CD4-positive, alpha-beta T cell treated with Interleukin-1 beta for 1 hour (primary cell): Measurements from ENCODE around the gene FIGNL2.

Source experiments
- DNase-seq, 2 donors: peaks; one replicate each; pipeline ENCODE4 v3.0.0-alpha.2; 2020 to 2022

Gene FIGNL2

GRCh38 chr12:51873251-51873994 is 24.9 kb upstream of the FIGNL2 start:
- no peak for DNase-seq

- no peak for DNase-seq
Measured at GRCh38 chr12:51872689-51872981, 24.1 kb upstream of the FIGNL2 start.

GRCh38 chr12:51871918-51872688 is 23.6 kb upstream of the FIGNL2 start:
- no peak for DNase-seq

GRCh38 chr12:51871126-51871525 is 22.6 kb upstream of the FIGNL2 start:
- DNase-seq = peak in 1 of 2 donors; percentile 35

GRCh38 chr12:51870504-51870903 is 22.0 kb upstream of the FIGNL2 start:
- DNase-seq = no peak

GRCh38 chr12:51869931-51870330 is 21.4 kb upstream of the FIGNL2 start:
- DNase-seq = no peak

GRCh38 chr12:51869496-51869865 is 21.0 kb upstream of the FIGNL2 start:
- no peak for DNase-seq

- DNase-seq = no peak
Measured at GRCh38 chr12:51868821-51869495, 20.4 kb upstream of the FIGNL2 start.

- DNase-seq = no peak
Measured at GRCh38 chr12:51867796-51868428, 19.4 kb upstream of the FIGNL2 start.

- no peak for DNase-seq
Measured at GRCh38 chr12:51867371-51867770, 18.9 kb upstream of the FIGNL2 start.

GRCh38 chr12:51866762-51867161 is 18.2 kb upstream of the FIGNL2 start:
- DNase-seq = no peak

- DNase-seq = no peak
Measured at GRCh38 chr12:51866324-51866723, 17.8 kb upstream of the FIGNL2 start.

GRCh38 chr12:51865757-51866270 is 17.3 kb upstream of the FIGNL2 start:
- no peak for DNase-seq

GRCh38 chr12:51864833-51865670 is 16.5 kb upstream of the FIGNL2 start:
- no peak for DNase-seq

GRCh38 chr12:51863933-51864832 is 15.7 kb upstream of the FIGNL2 start:
- peak in 1 of 2 donors; percentile 21 for DNase-seq

GRCh38 chr12:51863363-51863932 is 14.9 kb upstream of the FIGNL2 start:
- DNase-seq = no peak

- no peak for DNase-seq
Measured at GRCh38 chr12:51862947-51863346, 14.4 kb upstream of the FIGNL2 start.

- no peak for DNase-seq
Measured at GRCh38 chr12:51860986-51861385, 12.5 kb upstream of the FIGNL2 start.

GRCh38 chr12:51855586-51856428 is 7.3 kb upstream of the FIGNL2 start:
- no peak for DNase-seq
